ENCODE results near the gene GSTM3.
"Not testable (repeated sequence)": the region's sequence is repeated elsewhere in the genome, so short reads cannot be mapped to it uniquely, and the experiment has no call there.

The GSTM3 gene

DNA sequence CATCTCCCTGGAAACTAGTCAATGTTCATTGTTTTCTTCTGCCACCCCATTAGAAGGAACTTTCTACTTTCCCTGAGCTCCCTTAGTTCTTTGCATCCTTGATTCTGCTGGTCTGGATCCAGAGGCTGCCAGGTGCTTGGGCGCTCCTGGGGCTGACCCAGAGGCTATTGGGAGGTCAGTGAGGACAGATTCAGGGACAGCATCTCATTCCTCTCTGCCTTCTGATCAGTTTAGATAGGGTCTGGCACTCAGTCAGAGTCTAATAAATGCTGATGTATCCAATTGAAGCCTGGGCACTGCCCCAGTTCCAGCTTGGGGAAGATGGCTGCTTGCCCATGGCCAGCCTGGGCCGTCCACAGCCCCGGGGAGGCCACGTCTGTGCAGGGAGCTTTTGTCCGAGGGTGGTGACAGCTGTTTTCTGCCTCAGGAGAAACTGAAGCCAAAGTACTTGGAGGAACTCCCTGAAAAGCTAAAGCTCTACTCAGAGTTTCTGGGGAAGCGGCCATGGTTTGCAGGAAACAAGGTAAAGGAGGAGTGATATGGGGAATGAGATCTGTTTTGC is 50.9 kb downstream of the GSTM3 start:
- TF ChIP-seq POLR2A (IDR thresholded peaks at IDR 0.05; ENCODE audit: extremely low read depth, insufficient read length) (no peak), MYC (IDR thresholded peaks at IDR 0.05; ENCODE audit: low read depth, low read length) (no peak)
- TF ChIP-seq, protein P1, sequence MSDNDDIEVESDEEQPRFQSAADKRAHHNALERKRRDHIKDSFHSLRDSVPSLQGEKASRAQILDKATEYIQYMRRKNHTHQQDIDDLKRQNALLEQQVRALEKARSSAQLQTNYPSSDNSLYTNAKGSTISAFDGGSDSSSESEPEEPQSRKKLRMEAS (IDR thresholded peaks at IDR 0.05; ENCODE audit: low read depth, low read length), result no peak
- TF ChIP-seq, protein P2, sequence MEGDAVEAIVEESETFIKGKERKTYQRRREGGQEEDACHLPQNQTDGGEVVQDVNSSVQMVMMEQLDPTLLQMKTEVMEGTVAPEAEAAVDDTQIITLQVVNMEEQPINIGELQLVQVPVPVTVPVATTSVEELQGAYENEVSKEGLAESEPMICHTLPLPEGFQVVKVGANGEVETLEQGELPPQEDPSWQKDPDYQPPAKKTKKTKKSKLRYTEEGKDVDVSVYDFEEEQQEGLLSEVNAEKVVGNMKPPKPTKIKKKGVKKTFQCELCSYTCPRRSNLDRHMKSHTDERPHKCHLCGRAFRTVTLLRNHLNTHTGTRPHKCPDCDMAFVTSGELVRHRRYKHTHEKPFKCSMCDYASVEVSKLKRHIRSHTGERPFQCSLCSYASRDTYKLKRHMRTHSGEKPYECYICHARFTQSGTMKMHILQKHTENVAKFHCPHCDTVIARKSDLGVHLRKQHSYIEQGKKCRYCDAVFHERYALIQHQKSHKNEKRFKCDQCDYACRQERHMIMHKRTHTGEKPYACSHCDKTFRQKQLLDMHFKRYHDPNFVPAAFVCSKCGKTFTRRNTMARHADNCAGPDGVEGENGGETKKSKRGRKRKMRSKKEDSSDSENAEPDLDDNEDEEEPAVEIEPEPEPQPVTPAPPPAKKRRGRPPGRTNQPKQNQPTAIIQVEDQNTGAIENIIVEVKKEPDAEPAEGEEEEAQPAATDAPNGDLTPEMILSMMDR (IDR thresholded peaks at IDR 0.05; ENCODE audit: low read depth, low read length), result no peak
- H3K4me3 ChIP-seq (ENCODE audit: low read depth, low read length), result no peak overlapping the region

DNA sequence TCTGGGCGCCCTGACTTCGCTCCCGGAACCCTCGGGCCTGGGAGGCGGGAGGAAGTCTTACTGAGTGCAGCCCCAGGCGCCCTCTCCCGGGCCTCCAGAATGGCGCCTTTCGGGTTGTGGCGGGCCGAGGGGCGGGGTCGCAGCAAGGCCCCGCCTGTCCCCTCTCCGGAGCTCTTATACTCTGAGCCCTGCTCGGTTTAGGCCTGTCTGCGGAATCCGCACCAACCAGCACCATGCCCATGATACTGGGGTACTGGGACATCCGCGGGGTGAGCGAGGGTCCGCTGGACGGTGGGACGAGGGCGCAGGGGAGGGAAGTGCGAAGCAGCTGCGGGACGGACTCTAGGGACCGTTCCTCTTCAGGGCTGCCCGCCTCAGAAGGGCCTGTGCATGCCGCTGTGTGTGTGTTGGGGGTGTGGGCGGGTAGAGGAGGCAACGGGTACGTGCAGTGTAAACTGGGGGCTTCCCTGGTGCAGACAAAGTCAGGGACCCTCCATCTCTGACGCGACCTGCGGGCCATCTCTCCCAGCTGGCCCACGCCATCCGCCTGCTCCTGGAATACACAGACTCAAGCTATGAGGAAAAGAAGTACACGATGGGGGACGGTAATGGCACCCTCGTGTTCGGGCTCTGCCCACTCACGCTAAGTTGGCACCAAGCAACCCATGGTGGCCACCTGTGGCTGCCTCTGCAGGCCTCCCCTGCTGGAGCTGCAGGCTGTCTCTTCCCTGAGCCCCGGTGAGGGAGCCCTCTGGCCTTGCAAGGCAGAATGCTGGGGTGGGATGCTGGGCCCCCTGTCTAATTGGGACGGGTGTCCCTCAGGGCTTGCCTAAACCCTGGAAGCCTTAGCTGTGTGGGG is 53.0 kb downstream of the GSTM3 start, which contains the start of gene GSTM1:
TSS of gene GSTM1 (plus strand) at position 177 of the 859 bp plus-strand sequence. CDS start at position 234, 57 bp downstream.
- no peak within 1 kb of the TSS for H3K4me3 ChIP-seq (ENCODE audit: low read depth, low read length)
- no peak for DNase-seq (ENCODE audit: low read depth)
- TF ChIP-seq, protein P2 (IDR thresholded peaks at IDR 0.05; ENCODE audit: low read depth, low read length), result no peak
- TF ChIP-seq, protein P1 (IDR thresholded peaks at IDR 0.05; ENCODE audit: low read depth, low read length), result no peak
- no peak for TF ChIP-seq POLR2A (IDR thresholded peaks at IDR 0.05; ENCODE audit: extremely low read depth, insufficient read length)
- TF ChIP-seq MYC (IDR thresholded peaks at IDR 0.05; ENCODE audit: low read depth, low read length), result no peak

More for the DNA sequence above, 50.9 kb downstream of the GSTM3 start:
- no peak for DNase-seq (ENCODE audit: low read depth)

DNA sequence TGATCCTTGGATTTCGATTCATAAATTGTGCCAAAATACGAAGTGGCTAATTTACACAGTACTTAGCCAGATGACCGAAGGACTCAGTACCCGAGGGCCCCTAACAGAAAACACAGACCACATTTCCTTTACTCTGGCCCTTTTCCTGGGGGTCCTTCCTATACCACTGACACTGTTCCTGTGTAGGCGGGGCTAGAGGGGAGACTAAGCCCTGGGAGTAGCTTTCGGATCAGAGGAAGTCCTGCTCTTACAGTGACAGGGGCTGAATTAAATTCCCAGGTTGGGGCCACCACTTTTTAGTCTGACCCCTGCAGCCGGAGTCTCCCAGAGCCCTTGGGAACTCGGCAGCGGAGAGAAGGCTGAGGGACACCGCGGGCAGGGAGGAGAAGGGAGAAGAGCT is 53.7 kb downstream of the GSTM3 start:
- not testable (repeated sequence) for DNase-seq (ENCODE audit: low read depth); H3K4me3 ChIP-seq (ENCODE audit: low read depth, low read length)

DNA sequence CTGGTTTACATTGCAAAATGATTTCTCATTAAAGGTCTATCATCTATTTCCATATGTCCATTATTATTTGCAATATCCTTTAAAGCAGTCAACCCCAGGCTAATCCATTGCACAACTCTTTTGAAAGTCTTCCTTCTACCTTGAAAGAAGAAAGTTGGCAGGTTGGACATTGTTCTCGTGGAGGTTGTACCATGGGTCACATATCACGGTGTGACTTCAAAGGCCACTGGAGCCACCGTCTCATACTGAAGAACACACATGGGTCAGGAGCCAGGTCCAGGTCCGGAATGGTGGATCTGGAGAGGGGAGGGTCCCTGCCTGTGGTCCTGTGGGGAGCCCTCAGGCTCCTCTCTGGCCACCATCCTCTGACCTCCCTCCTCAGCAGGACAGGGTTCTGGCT is 54.9 kb downstream of the GSTM3 start:
- H3K4me3 ChIP-seq (ENCODE audit: low read depth, low read length); DNase-seq (ENCODE audit: low read depth): not testable (repeated sequence)

DNA sequence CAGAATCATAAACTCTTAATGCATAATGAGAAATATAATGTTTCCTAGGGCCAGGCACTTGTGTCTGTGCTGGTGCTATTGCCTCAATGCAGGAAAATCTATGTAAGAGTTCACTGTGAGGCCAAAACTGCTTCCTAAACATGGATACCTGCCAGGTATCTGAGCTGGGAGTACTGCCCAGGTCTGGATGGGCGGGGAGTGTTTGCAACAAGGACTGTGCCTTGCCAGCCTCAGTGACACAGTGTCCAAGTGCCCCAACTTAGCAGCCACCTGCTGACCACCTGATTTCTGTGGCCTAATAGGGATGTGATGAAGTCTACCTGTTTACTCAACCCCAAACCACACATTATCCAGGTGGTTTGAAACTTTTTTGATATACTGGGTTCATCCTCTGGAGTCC is 55.4 kb downstream of the GSTM3 start:
- DNase-seq (ENCODE audit: low read depth); H3K4me3 ChIP-seq (ENCODE audit: low read depth, low read length): not testable (repeated sequence)

DNA sequence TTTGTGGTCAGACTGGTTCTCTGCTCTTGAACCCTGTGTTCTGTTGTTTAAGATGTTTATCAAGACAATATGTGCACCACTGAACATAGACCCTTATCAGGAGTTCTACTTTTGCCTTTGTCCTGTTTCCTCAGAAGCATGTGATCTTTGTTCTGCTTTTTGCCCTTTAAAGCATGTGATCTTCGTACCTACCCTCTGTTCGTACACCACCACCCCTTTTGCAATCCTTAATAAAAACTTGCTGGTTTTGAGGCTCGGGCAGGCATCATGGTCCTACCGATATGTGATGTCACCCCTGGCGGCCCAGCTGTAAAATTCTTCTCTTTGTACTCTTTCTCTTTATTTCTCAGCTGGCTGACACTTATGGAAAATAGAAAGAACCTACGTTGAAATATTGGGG is 56.1 kb downstream of the GSTM3 start:
- DNase-seq (ENCODE audit: low read depth); H3K4me3 ChIP-seq (ENCODE audit: low read depth, low read length): not testable (repeated sequence)

Data from NB4 (cell line).